GM13977 (cell line): ENCODE results near the gene SPCS2.

ENCODE experiments used
- DNase-seq: peaks from one replicate; pipeline ENCODE4 v3.0.0; 2012; ENCODE audit warnings: low spot score
- CTCF ChIP-seq: IDR thresholded peaks from 2 replicates; pipeline ENCODE4 v1.5.1; 2012; ENCODE audit warnings: mild to moderate bottlenecking, control low read depth; ENCODE audit not compliant: insufficient read depth; ENCODE audit errors: extremely low read depth, missing control alignments
- in situ Hi-C: fragments of 300-500 bp; cut with MboI; formaldehyde crosslinking; loops from one replicate; pipeline ENCODE4 v1.12.0; 2022; ENCODE audit warnings: low sequenced_read_pairs, low pct_unique_long_range_greater_than_20kb, mixed read lengths, inconsistent platforms; ENCODE audit not compliant: unreplicated experiment

SPCS2 gene

GRCh38 chr11:74942073-74942759 lies 6.8 kb upstream of the SPCS2 start:
- no peak for DNase-seq
- no peak for TF ChIP-seq CTCF
- in situ Hi-C loops = loop anchor here (25.0 kb wide), 1 partner anchor 270 kb away; no protein-coding TSS in a partner anchor

GRCh38 chr11:74948546-74948897 lies 544 bp upstream of the SPCS2 start:
- DNase-seq = peak; percentile 21
- no peak for TF ChIP-seq CTCF
- in situ Hi-C loops = loop anchor here (25.0 kb wide), 1 partner anchor 264 kb away; no protein-coding TSS in a partner anchor

- DNase-seq = no peak
- in situ Hi-C loops = loop anchor here (25.0 kb wide), 1 partner anchor 263 kb away; no protein-coding TSS in a partner anchor
- TF ChIP-seq CTCF = no peak
These were observed 679 bp downstream of the SPCS2 start for GRCh38 chr11:74949753-74950137.

GRCh38 chr11:74950374-74950969 lies 1.4 kb downstream of the SPCS2 start:
- in situ Hi-C loops = no loop called here
- DNase-seq = peak; percentile 25
- no peak for TF ChIP-seq CTCF

GRCh38 chr11:74951226-74951625 lies 2.2 kb downstream of the SPCS2 start:
- DNase-seq = no peak
- TF ChIP-seq CTCF = no peak
- in situ Hi-C loops = no loop called here

- DNase-seq = no peak
- no peak for TF ChIP-seq CTCF
- in situ Hi-C loops = no loop called here
These were observed 3.7 kb downstream of the SPCS2 start for GRCh38 chr11:74952752-74953151.
